HepG2 (cell line): ENCODE measurements around the gene TACC2. TPM values are rescaled to one million over a fixed set of nuclear protein-coding genes. Genes with fewer than 3 reads are reported as not detected.

Experiments used
- ATAC-seq: fragments of 200-7000 bp; cut with Tn5 transposase; 3 replicates; pipeline ENCODE4 v1.9.1; 2020; ENCODE audit warnings: mild to moderate bottlenecking, moderate library complexity
- BruUV-seq: library from RNA; stranded (reverse); fragments of 400-500 nt; replicated peaks from 2 replicates; lab custom pipeline; 2021; lab: Mats Ljungman, UMichigan
- CTCF ChIA-PET: fragments of 300-600 bp; formaldehyde crosslinking; extraction: SDS; loops from one replicate; lab custom pipeline; 2021; ENCODE audit warnings: low total read pairs, inconsistent platforms, low intra/inter-chr PET ratio; lab: Yijun Ruan, JAX
- POLR2A ChIA-PET: fragments of 350-600 bp; sonication (Branson Sonifier 250); formaldehyde crosslinking; loops from one replicate; lab custom pipeline; 2020; ENCODE audit warnings: antibody characterized with exemption, inconsistent platforms; lab: Yijun Ruan, JAX
- DNase-seq: peaks from one replicate; pipeline ENCODE4 v3.0.0-alpha.2; 2015; ENCODE audit warnings: low spot score
- FAIRE-seq: peaks from 3 replicates; lab custom pipeline; 2011; peaks lifted over from hg19 to GRCh38; lab: Jason Lieb, UNC
- H2AFZ ChIP-seq: one replicate; pipeline ENCODE4 v1.6.1; 2011; ENCODE audit warnings: low read length, inconsistent platforms
- H3K27ac ChIP-seq: fragments of 300-600 bp; 3 replicates; pipeline ENCODE4 v1.8.0; 2011; ENCODE audit warnings: mixed run types, mild to moderate bottlenecking, mixed read lengths, low read length, inconsistent platforms; ENCODE audit not compliant: insufficient read depth; ENCODE audit errors: extremely low read length
- H3K27me3 ChIP-seq, 2 experiments: fragments of 200-600 bp in 1 of 2; 2 replicates in 1 of 2; 3 replicates in 1 of 2; pipeline versions ENCODE4 v1.6.0 to v1.8.0; 2011; ENCODE audit warnings: low read length in 2 of 2, mild to moderate bottlenecking in 2 of 2, moderate library complexity in 2 of 2, inconsistent platforms in 1 of 2; ENCODE audit not compliant: insufficient read depth in 2 of 2, control insufficient read depth in 1 of 2
- H3K36me3 ChIP-seq, 2 experiments: fragments of 200-600 bp in 1 of 2; replicated peaks in 1 of 2; 2 replicates in 1 of 2; 3 replicates in 1 of 2; pipeline versions ENCODE4 v1.5.1 to v1.8.0; 2011; ENCODE audit warnings: low read length in 2 of 2, inconsistent platforms in 1 of 2; ENCODE audit not compliant: insufficient read depth in 2 of 2, control insufficient read depth in 1 of 2
- H3K4me1 ChIP-seq: 2 replicates; pipeline ENCODE4 v1.5.1; 2012; ENCODE audit warnings: low read length, inconsistent platforms; ENCODE audit not compliant: insufficient read depth
- H3K4me2 ChIP-seq: 2 replicates; pipeline ENCODE4 v1.6.0; 2011; ENCODE audit warnings: low read depth, low read length, inconsistent platforms
- H3K4me3 ChIP-seq, 3 experiments: fragments of 200-600 bp in 1 of 3; sonication (generic), shearing (Covaris generic) in 1 of 3; replicated peaks in 1 of 3; 2 replicates each; pipeline ENCODE4 v1.5.1; 2011 to 2016; ENCODE audit warnings: low read length in 3 of 3, inconsistent platforms in 2 of 3, low read depth in 2 of 3, mild to moderate bottlenecking in 2 of 3, control low read depth in 1 of 3, mixed read lengths in 1 of 3; ENCODE audit not compliant: insufficient read depth in 1 of 3
- H3K79me2 ChIP-seq: one replicate; pipeline ENCODE4 v1.6.1; 2011; ENCODE audit warnings: low read length, inconsistent platforms; ENCODE audit not compliant: insufficient read depth
- H3K9ac ChIP-seq: 2 replicates; pipeline ENCODE4 v1.6.0; 2011; ENCODE audit warnings: mild to moderate bottlenecking, low read depth, low read length, inconsistent platforms; ENCODE audit not compliant: insufficient read depth
- H3K9me3 ChIP-seq: 2 replicates; pipeline ENCODE4 v1.5.1; 2012; ENCODE audit warnings: mild to moderate bottlenecking, low read length
- H4K20me1 ChIP-seq: 2 replicates; pipeline ENCODE4 v1.6.0; 2011; ENCODE audit warnings: inconsistent platforms, mild to moderate bottlenecking, low read length, moderate library complexity; ENCODE audit not compliant: insufficient read depth
- CENPT ChIP-seq: sonication (generic); formaldehyde crosslinking; IDR thresholded peaks from 2 replicates; pipeline ENCODE4 v1.8.0; 2022; ENCODE audit warnings: low read depth, mild to moderate bottlenecking, moderate library complexity, missing genetic modification reagents
- MBD4 ChIP-seq: IDR thresholded peaks from 2 replicates; pipeline ENCODE4 v1.6.1; 2012; ENCODE audit warnings: low read length, inconsistent platforms, borderline replicate concordance
- MTA3 ChIP-seq: sonication (generic); formaldehyde crosslinking; IDR thresholded peaks from 2 replicates; pipeline ENCODE4 v1.4.0; 2020; ENCODE audit warnings: missing genetic modification reagents
- SUZ12 ChIP-seq: fragments of 150-350 bp; IDR thresholded peaks from 2 replicates; pipeline ENCODE4 v1.6.1; 2014; ENCODE audit warnings: low read depth, low read length
- TBX2 ChIP-seq: sonication (generic); formaldehyde crosslinking; IDR thresholded peaks from 2 replicates; pipeline ENCODE4 v1.5.0; 2020; ENCODE audit warnings: missing genetic modification reagents, mild to moderate bottlenecking, borderline replicate concordance
- ZMYM3 ChIP-seq: sonication (generic); formaldehyde crosslinking; IDR thresholded peaks from 2 replicates; pipeline ENCODE4 v1.5.1; 2020; ENCODE audit warnings: mild to moderate bottlenecking, missing genetic modification reagents
- ZNF512B ChIP-seq: sonication (generic); formaldehyde crosslinking; IDR thresholded peaks from 2 replicates; pipeline ENCODE4 v1.5.1; 2020; ENCODE audit warnings: missing genetic modification reagents, mild to moderate bottlenecking, borderline replicate concordance
- ZNF891 ChIP-seq: sonication (generic); formaldehyde crosslinking; IDR thresholded peaks from 2 replicates; pipeline ENCODE4 v1.5.0; 2020; ENCODE audit warnings: mild to moderate bottlenecking, missing genetic modification reagents
- WGBS: methylation state at CpG from one replicate; pipeline ENCODE4 v1.1.6; 2017; ENCODE audit warnings: low lambda C conversion rate; 5-methylcytosine and 5-hydroxymethylcytosine counted together
- in situ Hi-C: cut with HindIII; loops from 2 replicates; pipeline ENCODE4 v1.10.0; 2017; ENCODE audit warnings: low pct_unique_long_range_greater_than_20kb; ENCODE audit not compliant: extremely low pct_ligation_motif_present
- intact Hi-C: fragments of 100-400 bp; cut with micrococcal nuclease; formaldehyde crosslinking; loops from one replicate; pipeline ENCODE4 v1.10.0; 2022; ENCODE audit not compliant: unreplicated experiment
- polyA plus RNA-seq, 8 experiments: library from polyadenylated mRNA; depleted of rRNA in 3 of 8; stranded (reverse) in 7 of 8; unstranded in 1 of 8; fragments of >200 nt; fragmentation: Illumina TruSeq in 4 of 8; extraction: Trizol in 4 of 8; gene quantifications; 2 replicates each; pipeline versions ENCODE4 v1.2.1 to v1.2.3, GENCODE V29; 2011 to 2016; ENCODE audit warnings: low read depth in 4 of 8, missing spikeins in 1 of 8, mixed read lengths in 1 of 8; ENCODE audit not compliant: insufficient read depth in 1 of 8
- total RNA-seq, 5 experiments: library from RNA; depleted of rRNA; stranded (reverse); fragments of >200 nt; fragmentation: Illumina TruSeq; extraction: Trizol; gene quantifications; 2 replicates each; pipeline ENCODE4 v1.2.3, GENCODE V29; 2016; ENCODE audit warnings: low read depth in 1 of 5

The TACC2 gene
- total and polyA plus RNA-seq, 2 of the 13 experiments (the other 11 are each of a cell fraction or from before 2014, with no cell fraction given): 11.8 to 16.0 TPM

- 100% methylated on average over 2 of the region's 2 CpGs for WGBS
- CTCF ChIA-PET: no interaction called here
- in situ Hi-C loops: no loop called here
These were observed 156.2 kb downstream of the TACC2 start for GRCh38 chr10:122145113-122145512.

More at GRCh38 chr10:122145113-122145512, 156.2 kb downstream of the TACC2 start:
- TF ChIP-seq ZNF891 (CRISPR knock-in tag) (no peak), ZNF512B (CRISPR knock-in tag) (no peak), TBX2 (CRISPR knock-in tag) (no peak), MTA3 (no peak), CENPT (no peak), MBD4 (no peak), SUZ12 (no peak), ZMYM3 (CRISPR knock-in tag) (no peak)
- FAIRE-seq: no peak
- peaks cover 31% of the 10 kb centered on the region for H3K4me1 ChIP-seq
- H3K9ac ChIP-seq: no peak overlapping the region
- H3K36me3 ChIP-seq: peaks cover 18 to 39% of the 10 kb centered on the region in 2 experiments; a peak in 4 of 5 replicates
- intact Hi-C loops: loop anchor here (10.0 kb wide), 1 partner anchor 120 kb away; no protein-coding TSS in a partner anchor
- H4K20me1 ChIP-seq: peaks cover 22% of the 10 kb centered on the region
- no peak overlapping the region for H3K4me2 ChIP-seq
- BruUV-seq: no TSS peak
- no peak overlapping the region for H3K27ac ChIP-seq
- no peak overlapping the region for H3K4me3 ChIP-seq
- no peak overlapping the region for H2AFZ ChIP-seq
- no peaks in the 10 kb centered on the region for H3K9me3 ChIP-seq
- POLR2A ChIA-PET: no interaction called here
- no peaks in the 10 kb centered on the region for H3K27me3 ChIP-seq
- ATAC-seq: no peak
- DNase-seq: no peak
- H3K79me2 ChIP-seq: peaks cover 4% of the 10 kb centered on the region
